PC-3 (cell line): ENCODE data around the gene COL12A1. TPM values are rescaled to one million over a fixed set of nuclear protein-coding genes. Genes with fewer than 3 reads are reported as not detected.

Experiments
- ATAC-seq: fragments of 200-7000 bp; cut with Tn5 transposase; 2 replicates; pipeline ENCODE4 v1.9.1; 2020; ENCODE audit warnings: mild to moderate bottlenecking, moderate library complexity
- BruUV-seq: library from RNA; stranded (reverse); fragments of 400-500 nt; replicated peaks from 2 replicates; lab custom pipeline; 2021; lab: Mats Ljungman, UMichigan
- CTCF ChIA-PET: fragments of 300-600 bp; sonication (Branson Sonifier 250); formaldehyde crosslinking; loops from one replicate; lab custom pipeline; 2022; ENCODE audit warnings: antibody characterized with exemption; lab: Charles Lee
- POLR2A ChIA-PET: fragments of 300-600 bp; sonication (Branson Sonifier 250); formaldehyde crosslinking; loops from one replicate; lab custom pipeline; 2022; ENCODE audit warnings: antibody characterized with exemption; ENCODE audit not compliant: unreplicated experiment; lab: Charles Lee
- DNase-seq: peaks from one replicate; pipeline ENCODE4 v3.0.0-alpha.2; 2015
- H2AFZ ChIP-seq: fragments of 300-600 bp; sonication (generic); 2 replicates; pipeline ENCODE4 v1.6.0; 2016; ENCODE audit warnings: antibody characterized with exemption, low read length
- H3F3A ChIP-seq: fragments of 300-600 bp; sonication (generic); one replicate; pipeline ENCODE4 v1.6.0; 2017; ENCODE audit warnings: antibody characterized with exemption, low read length, control low read depth, mild to moderate bottlenecking; ENCODE audit not compliant: unreplicated experiment
- H3K27ac ChIP-seq: fragments of 300-600 bp; sonication (generic); 2 replicates; pipeline ENCODE4 v1.5.1; 2016; ENCODE audit warnings: mild to moderate bottlenecking, low read length
- H3K27me3 ChIP-seq: fragments of 300-600 bp; sonication (generic); 2 replicates; pipeline ENCODE4 v1.6.1; 2016; ENCODE audit warnings: low read length, mixed read lengths
- H3K36me3 ChIP-seq: fragments of 300-600 bp; sonication (generic); 2 replicates; pipeline ENCODE4 v1.6.1; 2016; ENCODE audit warnings: low read depth, mixed run types, low read length, mixed read lengths
- H3K4me1 ChIP-seq: fragments of 300-600 bp; sonication (generic); 2 replicates; pipeline ENCODE4 v1.5.1; 2016; ENCODE audit warnings: low read length; ENCODE audit not compliant: insufficient read depth
- H3K4me2 ChIP-seq: fragments of 300-600 bp; sonication (generic); 2 replicates; pipeline ENCODE4 v1.6.0; 2016; ENCODE audit warnings: low read length
- H3K4me3 ChIP-seq: fragments of 300-600 bp; sonication (generic); 2 replicates; pipeline ENCODE4 v1.5.1; 2016; ENCODE audit warnings: mild to moderate bottlenecking, low read length, mixed read lengths
- H3K79me2 ChIP-seq: fragments of 300-600 bp; sonication (generic); 2 replicates; pipeline ENCODE4 v1.6.1; 2017; ENCODE audit warnings: low read length, mixed read lengths
- H3K9ac ChIP-seq: fragments of 300-600 bp; sonication (generic); 2 replicates; pipeline ENCODE4 v1.6.0; 2016; ENCODE audit warnings: mild to moderate bottlenecking, low read length
- H3K9me2 ChIP-seq: fragments of 300-600 bp; sonication (generic); replicated peaks from 2 replicates; pipeline ENCODE4 v1.6.1; 2016; ENCODE audit warnings: mixed run types, low read length, mixed read lengths
- H3K9me3 ChIP-seq: fragments of 300-600 bp; sonication (generic); 2 replicates; pipeline ENCODE4 v1.6.1; 2016; ENCODE audit warnings: low read length, mixed read lengths
- H4K20me1 ChIP-seq: fragments of 300-600 bp; sonication (generic); 2 replicates; pipeline ENCODE4 v1.6.1; 2016; ENCODE audit warnings: low read length, mixed read lengths
- EZH2 ChIP-seq: fragments of 300-600 bp; sonication (generic); IDR thresholded peaks from one replicate; pipeline ENCODE4 v1.6.1; 2017; ENCODE audit warnings: antibody characterized with exemption, mild to moderate bottlenecking, low read length; ENCODE audit not compliant: unreplicated experiment
- EZH2phosphoT487 ChIP-seq: fragments of 300-600 bp; sonication (generic); IDR thresholded peaks from 2 replicates; pipeline ENCODE4 v1.6.1; 2018; ENCODE audit warnings: mild to moderate bottlenecking, antibody characterized with exemption, low read length, borderline replicate concordance
- intact Hi-C: fragments of 100-400 bp; cut with micrococcal nuclease; formaldehyde crosslinking; loops from 2 replicates; pipeline ENCODE4 v1.9.0; 2023
- total RNA-seq: library from RNA; depleted of rRNA; stranded (reverse); fragments of >200 nt; gene quantifications from 2 replicates; pipeline ENCODE4 v1.2.3, GENCODE V29; 2014
- TF ChIP-seq, protein P1 (sequence below): fragments of 300-600 bp; sonication (generic); conservative IDR thresholded peaks from 2 replicates; pipeline ENCODE4 v1.5.1; 2017; ENCODE audit warnings: antibody characterized with exemption, low read depth, mild to moderate bottlenecking, low read length

Gene COL12A1
- total RNA-seq, 1 experiment from 2014 or later: 24.2 TPM

DNA sequence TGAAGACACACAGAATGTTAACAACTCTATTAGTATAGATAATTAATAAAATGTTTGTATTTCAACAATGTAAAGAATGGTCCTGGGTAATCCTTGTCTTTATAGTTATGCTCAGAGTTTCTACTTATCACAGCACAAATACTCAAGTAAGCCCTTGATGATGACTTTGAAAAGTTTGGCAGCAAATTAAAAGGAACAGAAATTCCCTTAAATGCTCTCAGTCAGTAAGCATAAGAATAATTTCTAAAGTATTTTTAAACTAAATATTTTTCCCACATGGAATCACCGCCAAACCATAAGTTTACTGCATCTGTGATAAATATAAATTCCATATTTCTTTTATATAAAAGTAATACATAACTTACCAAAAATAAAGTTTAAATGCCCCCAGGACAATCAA is 96.1 kb downstream of the COL12A1 start:
- BruUV-seq: no TSS peak
- Histone ChIP-seq H3K9me3 (no peaks in the 10 kb centered on the region), H3K27me3 (no peaks in the 10 kb centered on the region), H3K4me3 (no peak overlapping the region), H3K79me2 (no peaks in the 10 kb centered on the region), H2AFZ (no peak overlapping the region), H3K9me2 (no peaks in the 10 kb centered on the region), H3K36me3 (no peaks in the 10 kb centered on the region; the same call in 1 of the 2 replicates), H3F3A (no peaks in the 10 kb centered on the region), H3K27ac (no peak overlapping the region), H3K4me2 (no peak overlapping the region), H3K9ac (no peak overlapping the region), H4K20me1 (no peaks in the 10 kb centered on the region), H3K4me1 (no peaks in the 10 kb centered on the region)
- no peak for ATAC-seq
- ChIA-PET POLR2A (no interaction called here), CTCF (no interaction called here)
- intact Hi-C loops: no loop called here
- TF ChIP-seq EZH2: no peak
- TF ChIP-seq EZH2phosphoT487: no peak
- TF ChIP-seq, protein P1, sequence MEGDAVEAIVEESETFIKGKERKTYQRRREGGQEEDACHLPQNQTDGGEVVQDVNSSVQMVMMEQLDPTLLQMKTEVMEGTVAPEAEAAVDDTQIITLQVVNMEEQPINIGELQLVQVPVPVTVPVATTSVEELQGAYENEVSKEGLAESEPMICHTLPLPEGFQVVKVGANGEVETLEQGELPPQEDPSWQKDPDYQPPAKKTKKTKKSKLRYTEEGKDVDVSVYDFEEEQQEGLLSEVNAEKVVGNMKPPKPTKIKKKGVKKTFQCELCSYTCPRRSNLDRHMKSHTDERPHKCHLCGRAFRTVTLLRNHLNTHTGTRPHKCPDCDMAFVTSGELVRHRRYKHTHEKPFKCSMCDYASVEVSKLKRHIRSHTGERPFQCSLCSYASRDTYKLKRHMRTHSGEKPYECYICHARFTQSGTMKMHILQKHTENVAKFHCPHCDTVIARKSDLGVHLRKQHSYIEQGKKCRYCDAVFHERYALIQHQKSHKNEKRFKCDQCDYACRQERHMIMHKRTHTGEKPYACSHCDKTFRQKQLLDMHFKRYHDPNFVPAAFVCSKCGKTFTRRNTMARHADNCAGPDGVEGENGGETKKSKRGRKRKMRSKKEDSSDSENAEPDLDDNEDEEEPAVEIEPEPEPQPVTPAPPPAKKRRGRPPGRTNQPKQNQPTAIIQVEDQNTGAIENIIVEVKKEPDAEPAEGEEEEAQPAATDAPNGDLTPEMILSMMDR: no peak
- DNase-seq: no peak

DNA sequence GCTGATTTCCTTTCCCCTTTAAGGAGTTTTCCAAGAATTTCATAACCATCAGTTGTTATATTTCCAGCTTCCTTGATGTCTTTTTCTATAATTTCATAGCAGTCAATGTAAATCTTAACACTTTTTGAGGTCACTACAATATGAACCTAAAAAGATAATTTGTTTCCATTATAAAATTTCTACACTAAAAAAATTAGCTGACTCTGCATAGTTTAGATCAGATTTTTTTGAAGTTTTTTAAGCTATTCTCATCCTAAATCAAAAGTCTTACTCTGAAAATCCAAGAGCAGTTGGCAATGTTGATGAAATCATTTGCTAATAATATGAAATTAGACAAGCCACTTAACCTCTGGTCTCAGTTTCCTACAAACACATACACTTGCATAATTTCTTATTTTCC is 96.8 kb downstream of the COL12A1 start:
- POLR2A ChIA-PET: no interaction called here

DNA sequence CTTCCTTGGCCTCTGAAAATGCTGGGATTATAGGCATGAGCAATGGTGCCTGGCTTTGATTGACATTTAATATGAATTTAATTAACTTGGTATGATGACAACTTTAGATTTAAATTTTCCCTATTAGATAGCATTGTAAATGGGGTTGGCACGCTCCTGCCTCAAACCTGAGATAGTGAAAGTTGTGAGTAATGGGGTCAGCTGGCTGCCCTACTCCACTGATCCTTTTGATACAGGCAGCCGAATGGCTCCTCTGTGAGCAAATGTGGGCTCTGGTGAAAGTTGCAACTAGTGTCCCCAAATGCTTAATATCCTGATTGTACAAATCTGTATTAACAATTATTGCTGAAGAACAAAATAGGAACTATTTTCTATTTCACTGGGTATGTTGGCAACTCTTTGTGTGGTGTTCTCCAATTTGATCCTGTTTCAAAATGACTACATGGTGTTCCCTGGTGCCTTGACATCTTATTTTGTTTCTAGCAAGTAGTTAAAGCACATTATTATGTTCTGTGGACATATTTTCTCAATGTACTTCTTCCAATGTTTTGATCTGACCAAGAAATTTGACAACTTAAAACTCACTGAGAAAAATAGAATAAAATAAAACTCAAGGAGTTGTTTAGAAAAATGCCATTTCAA is 97.4 kb downstream of the COL12A1 start:
- Histone ChIP-seq H3K79me2 (no peaks in the 10 kb centered on the region), H3K4me1 (no peaks in the 10 kb centered on the region), H3K27ac (no peak overlapping the region), H3K9ac (no peak overlapping the region), H3K36me3 (no peaks in the 10 kb centered on the region; the same call in 1 of the 2 replicates), H4K20me1 (no peaks in the 10 kb centered on the region), H3K9me2 (no peaks in the 10 kb centered on the region), H3K4me2 (no peak overlapping the region), H3K27me3 (no peaks in the 10 kb centered on the region), H2AFZ (no peak overlapping the region), H3F3A (no peaks in the 10 kb centered on the region), H3K9me3 (no peaks in the 10 kb centered on the region), H3K4me3 (no peak overlapping the region)
- BruUV-seq: no TSS peak
- ChIA-PET CTCF (no interaction called here), POLR2A (no interaction called here)
- intact Hi-C loops: no loop called here
- ATAC-seq (no peak), DNase-seq (no peak)
- TF ChIP-seq EZH2 (no peak), EZH2phosphoT487 (no peak)
- TF ChIP-seq, protein P1: no peak

More for the DNA sequence above, 96.8 kb downstream of the COL12A1 start:
- H3K4me2 ChIP-seq: no peak overlapping the region
- no TSS peak for BruUV-seq
- TF ChIP-seq EZH2 (no peak), EZH2phosphoT487 (no peak)
- TF ChIP-seq, protein P1: no peak
- intact Hi-C loops: no loop called here
- H3K9me3 ChIP-seq: no peaks in the 10 kb centered on the region
- no peaks in the 10 kb centered on the region for H3K79me2 ChIP-seq
- H3K4me1 ChIP-seq: no peaks in the 10 kb centered on the region
- H3K27ac ChIP-seq: no peak overlapping the region
- H3K9me2 ChIP-seq: no peaks in the 10 kb centered on the region
- H3K36me3 ChIP-seq: no peaks in the 10 kb centered on the region; the same call in 1 of the 2 replicates
- H3K9ac ChIP-seq: no peak overlapping the region
- H3K27me3 ChIP-seq: no peaks in the 10 kb centered on the region
- no peak overlapping the region for H3K4me3 ChIP-seq
- ATAC-seq: no peak
- no peaks in the 10 kb centered on the region for H3F3A ChIP-seq
- no peak overlapping the region for H2AFZ ChIP-seq
- H4K20me1 ChIP-seq: no peaks in the 10 kb centered on the region
- DNase-seq: no peak
- CTCF ChIA-PET: no interaction called here
